Measurements from ENCODE around the gene DCAF17.

DCAF17 gene

GRCh38 chr2:171434013-171434989 lies at the start of gene DCAF17:
TSS of gene DCAF17 (plus strand) at chr2:171434226. CDS start at chr2:171434578, 352 bp downstream.
- DNase-seq, result peak; percentile 95

GRCh38 chr2:171386627-171387026 lies 47.4 kb upstream of the DCAF17 start:
- no peak for DNase-seq

GRCh38 chr2:171387052-171387451 lies 47.0 kb upstream of the DCAF17 start:
- DNase-seq, result no peak

GRCh38 chr2:171389325-171389724 lies 44.7 kb upstream of the DCAF17 start:
- DNase-seq, result no peak

GRCh38 chr2:171389780-171390179 lies 44.2 kb upstream of the DCAF17 start:
- no peak for DNase-seq

- peak; percentile 45 for DNase-seq
Observed at GRCh38 chr2:171390941-171391516, 43.0 kb upstream of the DCAF17 start.

- no peak for DNase-seq
Observed at GRCh38 chr2:171391532-171391931, 42.5 kb upstream of the DCAF17 start.

- DNase-seq, result no peak
Observed at GRCh38 chr2:171393487-171393886, 40.5 kb upstream of the DCAF17 start.

- no peak for DNase-seq
Observed at GRCh38 chr2:171394164-171394740, 39.8 kb upstream of the DCAF17 start.

GRCh38 chr2:171399292-171399691 lies 34.7 kb upstream of the DCAF17 start:
- no peak for DNase-seq

- DNase-seq, result no peak
Observed at GRCh38 chr2:171400395-171400794, 33.6 kb upstream of the DCAF17 start.

GRCh38 chr2:171401947-171402346 lies 32.1 kb upstream of the DCAF17 start:
- no peak for DNase-seq

- DNase-seq, result no peak
Observed at GRCh38 chr2:171402906-171403580, 31.0 kb upstream of the DCAF17 start.

- no peak for DNase-seq
Observed at GRCh38 chr2:171404261-171404660, 29.8 kb upstream of the DCAF17 start.

GRCh38 chr2:171404719-171405118 lies 29.3 kb upstream of the DCAF17 start:
- DNase-seq, result no peak

- no peak for DNase-seq
Observed at GRCh38 chr2:171405546-171405945, 28.5 kb upstream of the DCAF17 start.

- no peak for DNase-seq
Observed at GRCh38 chr2:171406044-171406443, 28.0 kb upstream of the DCAF17 start.

- DNase-seq, result no peak
Observed at GRCh38 chr2:171407030-171407675, 26.9 kb upstream of the DCAF17 start.

- DNase-seq, result no peak
Observed at GRCh38 chr2:171407676-171408044, 26.4 kb upstream of the DCAF17 start.

GRCh38 chr2:171409436-171409971 lies 24.5 kb upstream of the DCAF17 start:
- DNase-seq, result no peak

GRCh38 chr2:171410101-171410500 lies 23.9 kb upstream of the DCAF17 start:
- DNase-seq, result no peak

- no peak for DNase-seq
Observed at GRCh38 chr2:171410624-171411023, 23.4 kb upstream of the DCAF17 start.

GRCh38 chr2:171411214-171411613 lies 22.8 kb upstream of the DCAF17 start:
- DNase-seq, result no peak
